Activated CD4-positive, alpha-beta memory T cell treated with anti-CD3 and anti-CD28 coated beads, Interleukin-2, amount 10 ng/mL, durations not matched to agents 7 days and 5 days (primary cell): Measurements from ENCODE around the gene PTGDR2. TPM values are rescaled to one million over a fixed set of nuclear protein-coding genes. Genes with fewer than 3 reads are reported as not detected.

Source experiments
- CTCF ChIA-PET: fragments of 350-600 bp; sonication (Branson Sonifier 250); formaldehyde crosslinking; loops from one replicate; lab custom pipeline; 2021; ENCODE audit warnings: antibody characterized with exemption, inconsistent platforms; lab: Charles Lee
- POLR2A ChIA-PET: fragments of 350-600 bp; sonication (Branson Sonifier 250); formaldehyde crosslinking; loops from one replicate; lab custom pipeline; 2021; ENCODE audit warnings: antibody characterized with exemption; lab: Charles Lee
- DNase-seq: peaks from one replicate; pipeline ENCODE4 v3.0.0-alpha.2; 2020
- H3K27ac Mint-ChIP-seq: one replicate; pipeline ENCODE4 v1.8.0; 2021; ENCODE audit warnings: mild to moderate bottlenecking, mixed read lengths
- H3K27me3 Mint-ChIP-seq: one replicate; pipeline ENCODE4 v1.8.0; 2021; ENCODE audit warnings: mixed read lengths
- H3K36me3 Mint-ChIP-seq: one replicate; pipeline ENCODE4 v1.8.0; 2021; ENCODE audit warnings: low read depth, mixed read lengths
- H3K4me1 Mint-ChIP-seq: one replicate; pipeline ENCODE4 v1.8.0; 2021; ENCODE audit warnings: mixed read lengths
- H3K4me3 Mint-ChIP-seq: one replicate; pipeline ENCODE4 v1.8.0; 2021; ENCODE audit warnings: mild to moderate bottlenecking, mixed read lengths
- H3K9me3 Mint-ChIP-seq: one replicate; pipeline ENCODE4 v1.8.0; 2021; ENCODE audit warnings: mixed read lengths
- total RNA-seq, 2 experiments: library from RNA; stranded (reverse); gene quantifications; one replicate each; pipeline ENCODE4 v1.2.3, GENCODE V29; 2021

PTGDR2 gene
- total RNA-seq, 2 experiments from 2014 or later, result 5.7 TPM

DNA sequence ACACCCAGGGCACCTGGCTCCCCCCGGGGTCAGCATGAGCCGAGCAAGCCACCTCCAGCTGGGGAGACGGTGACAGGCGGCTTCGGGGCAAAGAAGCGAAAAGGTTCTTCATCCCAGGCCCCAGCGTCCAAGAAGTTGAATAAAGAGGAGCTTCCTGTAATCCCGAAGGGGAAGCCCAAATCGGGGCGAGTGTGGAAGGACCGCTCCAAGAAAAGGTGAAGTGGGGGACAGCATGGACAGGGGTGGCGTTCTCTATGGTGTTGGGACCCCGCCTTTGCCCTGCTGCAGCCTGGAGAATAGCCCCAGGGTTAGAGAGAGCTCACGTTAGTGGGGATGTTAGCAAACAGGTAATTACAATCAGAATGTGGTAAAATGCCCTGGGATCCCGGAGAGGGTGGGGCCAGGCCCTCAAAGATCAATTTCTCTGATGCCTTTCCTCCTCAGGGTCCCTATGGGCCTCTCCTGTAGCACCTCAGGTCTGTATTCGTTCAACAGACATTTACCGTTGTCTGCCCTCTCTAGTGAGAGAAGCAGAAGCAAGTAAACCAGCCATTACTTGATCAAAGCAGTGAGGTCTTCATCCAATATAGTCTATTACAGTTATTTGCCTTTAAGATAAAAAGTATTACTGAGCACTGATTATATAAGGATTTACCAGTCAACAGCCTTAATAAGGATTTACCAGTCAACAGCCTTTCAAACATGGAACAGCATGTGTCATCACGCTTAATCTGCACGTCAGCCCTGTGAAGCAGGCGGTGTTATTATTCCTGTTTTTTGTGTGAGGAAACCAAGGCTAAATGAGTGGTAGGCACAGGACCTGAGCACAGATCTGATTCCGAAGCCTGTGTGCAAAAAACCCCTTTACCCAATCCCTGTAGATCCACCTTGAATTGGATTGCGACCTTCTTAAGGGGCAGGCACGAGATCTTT is 12.8 kb downstream of the PTGDR2 start:
- Mint-ChIP-seq H3K4me3 (peak overlapping the region; percentile 79), H3K9me3 (no peaks in the 10 kb centered on the region), H3K4me1 (peaks cover 52% of the 10 kb centered on the region), H3K27ac (peak overlapping the region; percentile 86), H3K27me3 (no peaks in the 10 kb centered on the region), H3K36me3 (no peaks in the 10 kb centered on the region)
- ChIA-PET CTCF (interaction anchor here (1.4 to 4.9 kb wide), 3 partner anchors 11 to 73 kb away, joined by 4 to 23 read pairs (median 16); no protein-coding TSS in a partner anchor), POLR2A (interaction anchor here (0.7 to 1.2 kb wide), 7 partner anchors 8 to 239 kb away, joined by 3 to 6 read pairs (median 3); partner anchors contain the start of genes CD6, PRPF19 and PTGDR2)
- DNase-seq, result no peak

DNA sequence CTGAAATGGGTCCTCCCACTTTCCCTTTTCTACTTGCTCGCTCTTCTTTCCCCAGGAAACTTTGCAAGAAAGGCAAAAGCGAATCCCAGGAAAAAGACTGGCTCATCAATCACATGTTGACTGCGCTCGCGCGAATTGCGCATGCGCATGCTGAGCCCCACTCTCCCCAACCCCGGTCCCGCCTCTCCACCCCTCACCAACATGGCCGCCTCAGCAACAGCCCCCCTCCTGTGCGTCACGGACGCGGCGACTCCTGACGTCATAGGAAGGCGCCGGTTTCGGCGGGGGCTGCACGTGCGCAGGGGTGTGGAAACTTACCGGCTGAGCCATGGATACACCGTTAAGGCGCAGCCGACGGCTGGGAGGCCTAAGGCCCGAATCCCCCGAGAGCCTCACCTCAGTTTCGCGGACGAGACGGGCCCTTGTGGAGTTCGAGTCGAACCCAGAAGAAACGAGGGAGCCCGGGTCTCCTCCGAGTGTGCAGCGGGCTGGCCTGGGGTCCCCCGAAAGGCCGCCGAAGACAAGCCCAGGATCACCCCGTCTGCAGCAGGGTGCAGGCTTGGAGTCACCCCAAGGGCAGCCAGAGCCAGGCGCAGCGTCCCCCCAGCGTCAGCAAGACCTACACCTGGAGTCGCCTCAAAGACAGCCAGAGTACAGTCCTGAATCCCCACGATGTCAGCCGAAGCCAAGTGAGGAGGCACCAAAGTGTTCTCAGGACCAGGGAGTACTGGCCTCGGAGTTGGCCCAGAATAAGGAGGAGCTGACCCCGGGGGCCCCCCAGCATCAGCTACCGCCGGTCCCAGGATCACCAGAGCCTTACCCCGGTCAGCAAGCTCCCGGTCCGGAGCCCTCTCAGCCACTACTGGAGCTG is 13.7 kb downstream of the PTGDR2 start, which contains the start of gene CCDC86:
CCDC86 (plus strand) TSS at position 317 of the 871 bp plus-strand sequence; CDS start at position 329, 12 bp downstream.
- POLR2A ChIA-PET, result interaction anchor here (0.7 to 1.2 kb wide), 8 partner anchors 9 to 129 kb away, joined by 3 to 6 read pairs (median 3); partner anchors contain the start of genes CD6, PRPF19 and PTGDR2
- CTCF ChIA-PET, result interaction anchor here (2.2 to 4.9 kb wide), 2 partner anchors 11 to 46 kb away, joined by 16 to 23 read pairs; no protein-coding TSS in a partner anchor
- Mint-ChIP-seq H3K4me1 (peaks cover 62% of the 10 kb centered on the region), H3K9me3 (no peaks in the 10 kb centered on the region), H3K36me3 (no peaks in the 10 kb centered on the region), H3K27ac (peak within 1 kb of the TSS; percentile 86), H3K4me3 (peak within 1 kb of the TSS; percentile 79), H3K27me3 (no peaks in the 10 kb centered on the region)
- DNase-seq, result peak; percentile 98

DNA sequence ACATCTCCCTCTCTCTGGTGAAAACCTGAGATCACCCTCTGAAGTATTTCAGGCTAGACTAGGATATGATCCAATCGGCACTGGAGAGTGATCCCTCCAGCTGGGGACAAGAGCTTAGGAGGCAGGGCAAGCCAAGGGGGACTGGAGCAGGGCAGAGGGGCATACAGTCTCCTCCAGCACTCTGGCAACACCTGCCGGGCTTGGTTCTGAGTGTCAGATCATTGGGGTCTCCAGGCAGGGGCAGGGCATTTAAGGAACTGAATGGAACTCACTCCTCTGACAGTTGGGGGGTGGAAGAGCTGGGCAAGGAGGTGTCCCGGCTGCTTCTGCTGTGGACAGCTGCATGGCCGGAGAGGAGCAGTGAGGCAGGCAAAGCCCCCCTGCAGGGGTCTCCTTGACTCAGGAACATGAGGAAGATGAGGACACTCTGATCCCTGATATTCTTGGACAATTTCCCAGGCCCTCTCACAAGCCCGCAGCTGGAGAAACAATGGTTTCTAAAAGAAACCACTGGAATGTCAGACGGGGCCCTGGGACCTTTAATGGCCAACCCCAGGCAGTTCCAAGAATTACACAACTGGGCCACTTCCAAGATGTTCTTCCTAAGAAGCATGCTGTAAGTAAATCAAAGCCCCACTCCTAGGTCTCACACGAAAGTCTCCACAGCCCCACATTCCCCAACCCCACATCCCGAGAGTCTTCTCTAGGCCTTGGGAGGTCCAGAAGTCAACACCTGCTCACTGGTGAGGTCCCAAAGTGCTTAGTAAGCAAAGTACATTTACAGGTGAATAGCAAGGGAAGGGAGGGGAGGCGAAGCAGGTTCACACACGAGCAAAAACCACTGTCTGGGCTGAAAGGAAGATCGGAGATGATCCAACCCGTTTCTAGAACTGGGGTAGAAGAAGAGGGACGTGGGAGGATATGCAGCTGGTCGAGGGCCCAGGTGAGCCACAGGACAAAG is 15.0 kb downstream of the PTGDR2 start:
- Mint-ChIP-seq H3K9me3 (no peaks in the 10 kb centered on the region), H3K27me3 (no peaks in the 10 kb centered on the region), H3K4me1 (peaks cover 70% of the 10 kb centered on the region), H3K27ac (peak overlapping the region; percentile 42), H3K36me3 (no peaks in the 10 kb centered on the region), H3K4me3 (peak overlapping the region; percentile 79)
- POLR2A ChIA-PET, result interaction anchor here (1.0 to 1.2 kb wide), 2 partner anchors 30 to 47 kb away, joined by 3 read pairs; no protein-coding TSS in a partner anchor
- CTCF ChIA-PET, result interaction anchor here (1.1 to 4.9 kb wide), 4 partner anchors 9 to 75 kb away, joined by 3 to 23 read pairs (median 10); no protein-coding TSS in a partner anchor
- DNase-seq, result no peak

DNA sequence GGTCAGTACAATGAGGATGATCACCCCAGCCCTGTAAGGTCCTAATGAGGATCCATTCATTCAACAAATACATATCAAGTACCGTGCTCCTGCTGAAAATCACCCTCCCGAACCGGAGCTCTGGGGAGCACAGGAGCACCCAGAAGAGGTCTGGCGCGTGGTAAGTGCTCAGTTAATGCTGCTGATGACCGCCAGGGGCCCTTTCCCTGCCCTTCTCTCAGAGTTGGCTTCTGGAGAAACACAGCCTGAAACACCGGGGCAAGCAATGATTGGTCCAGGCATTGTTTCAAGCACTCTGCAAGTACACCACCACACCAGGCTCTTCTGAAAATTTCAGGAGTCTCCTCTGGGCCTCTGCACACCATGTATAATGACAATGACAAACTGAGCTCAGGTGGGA is 17.6 kb downstream of the PTGDR2 start:
- H3K36me3 Mint-ChIP-seq, result no peaks in the 10 kb centered on the region
- peaks cover 63% of the 10 kb centered on the region for H3K4me1 Mint-ChIP-seq
- CTCF ChIA-PET, result interaction anchor here (0.6 to 6.1 kb wide), 7 partner anchors 9 to 76 kb away, joined by 3 to 45 read pairs (median 4); partner anchors contain the start of gene TMEM109
- no peak for DNase-seq
- H3K27me3 Mint-ChIP-seq, result peaks cover 1% of the 10 kb centered on the region
- H3K27ac Mint-ChIP-seq, result no peak overlapping the region
- POLR2A ChIA-PET, result interaction anchor here (1.2 to 2.5 kb wide), 4 partner anchors 17 to 68 kb away, joined by 4 to 9 read pairs (median 6); partner anchors contain the start of genes PRPF19 and PTGDR2
- no peaks in the 10 kb centered on the region for H3K9me3 Mint-ChIP-seq
- H3K4me3 Mint-ChIP-seq, result no peak overlapping the region

DNA sequence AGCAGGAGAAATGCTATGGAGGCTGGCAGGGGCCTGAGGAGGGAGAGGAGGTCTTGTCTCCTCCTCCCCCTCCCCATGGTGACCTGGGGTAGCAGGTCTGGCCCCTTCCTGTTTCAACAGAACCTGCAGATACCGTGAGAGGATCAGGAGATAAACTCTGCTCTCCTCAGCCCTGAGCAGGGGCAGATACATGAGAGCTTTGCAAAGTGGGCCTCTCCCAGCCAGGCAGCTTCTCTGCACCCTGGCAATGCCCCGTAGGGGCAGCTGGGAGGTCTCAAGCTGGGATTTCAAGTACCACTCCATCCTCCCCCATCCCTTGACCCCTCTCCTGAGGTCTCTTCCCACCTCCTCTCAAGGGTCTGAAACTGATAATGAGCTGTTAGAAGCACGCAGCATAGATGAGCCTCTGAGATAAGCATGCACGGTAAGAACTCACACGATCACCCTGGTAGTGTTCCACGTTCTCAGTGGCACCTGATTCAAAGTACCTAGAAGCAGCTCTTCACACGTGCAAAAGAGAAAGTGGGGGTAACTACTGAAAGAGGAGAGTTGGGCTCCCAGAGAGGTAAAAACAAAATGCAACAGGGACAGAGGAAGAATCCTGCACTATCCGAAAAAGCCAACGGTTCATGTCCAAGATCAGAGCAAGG is 18.8 kb downstream of the PTGDR2 start:
- H3K9me3 Mint-ChIP-seq, result no peaks in the 10 kb centered on the region
- ChIA-PET CTCF (interaction anchor here (0.8 to 6.1 kb wide), 7 partner anchors 8 to 77 kb away, joined by 3 to 45 read pairs (median 4); partner anchors contain the start of genes TMEM109 and ZP1), POLR2A (interaction anchor here (0.9 to 2.5 kb wide), 6 partner anchors 19 to 69 kb away, joined by 3 to 9 read pairs (median 4); partner anchors contain the start of genes PRPF19 and PTGDR2)
- H3K36me3 Mint-ChIP-seq, result no peaks in the 10 kb centered on the region
- H3K4me3 Mint-ChIP-seq, result no peak overlapping the region
- peaks cover 4% of the 10 kb centered on the region for H3K27me3 Mint-ChIP-seq
- peak overlapping the region; percentile 18 for H3K27ac Mint-ChIP-seq
- peaks cover 61% of the 10 kb centered on the region for H3K4me1 Mint-ChIP-seq
- no peak for DNase-seq

DNA sequence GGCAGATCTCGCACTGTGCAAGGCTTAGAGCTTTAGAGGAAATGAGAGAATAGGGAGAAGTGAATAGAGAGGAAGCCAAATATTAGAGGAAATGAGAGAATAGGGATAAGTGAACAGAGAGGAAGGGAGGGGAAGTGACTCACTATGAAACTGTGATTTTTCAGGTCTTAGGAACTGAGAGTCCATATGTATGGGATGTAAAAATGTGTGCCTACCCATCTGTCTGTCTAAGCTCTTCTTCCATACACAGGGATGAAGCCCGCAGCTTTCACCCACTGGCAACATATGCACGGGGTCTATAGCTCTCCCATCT is 20.3 kb downstream of the PTGDR2 start:
- no peak for DNase-seq
- Mint-ChIP-seq H3K36me3 (no peaks in the 10 kb centered on the region), H3K27ac (no peak overlapping the region), H3K4me1 (peaks cover 54% of the 10 kb centered on the region), H3K9me3 (no peaks in the 10 kb centered on the region), H3K4me3 (no peak overlapping the region), H3K27me3 (peaks cover 4% of the 10 kb centered on the region)
- ChIA-PET POLR2A (interaction anchor here (1.9 kb wide), 1 partner anchor 35 kb away, joined by 5 read pairs; no protein-coding TSS in a partner anchor), CTCF (interaction anchor here (0.7 to 6.1 kb wide), 2 partner anchors 52 to 64 kb away, joined by 3 to 45 read pairs; no protein-coding TSS in a partner anchor)

DNA sequence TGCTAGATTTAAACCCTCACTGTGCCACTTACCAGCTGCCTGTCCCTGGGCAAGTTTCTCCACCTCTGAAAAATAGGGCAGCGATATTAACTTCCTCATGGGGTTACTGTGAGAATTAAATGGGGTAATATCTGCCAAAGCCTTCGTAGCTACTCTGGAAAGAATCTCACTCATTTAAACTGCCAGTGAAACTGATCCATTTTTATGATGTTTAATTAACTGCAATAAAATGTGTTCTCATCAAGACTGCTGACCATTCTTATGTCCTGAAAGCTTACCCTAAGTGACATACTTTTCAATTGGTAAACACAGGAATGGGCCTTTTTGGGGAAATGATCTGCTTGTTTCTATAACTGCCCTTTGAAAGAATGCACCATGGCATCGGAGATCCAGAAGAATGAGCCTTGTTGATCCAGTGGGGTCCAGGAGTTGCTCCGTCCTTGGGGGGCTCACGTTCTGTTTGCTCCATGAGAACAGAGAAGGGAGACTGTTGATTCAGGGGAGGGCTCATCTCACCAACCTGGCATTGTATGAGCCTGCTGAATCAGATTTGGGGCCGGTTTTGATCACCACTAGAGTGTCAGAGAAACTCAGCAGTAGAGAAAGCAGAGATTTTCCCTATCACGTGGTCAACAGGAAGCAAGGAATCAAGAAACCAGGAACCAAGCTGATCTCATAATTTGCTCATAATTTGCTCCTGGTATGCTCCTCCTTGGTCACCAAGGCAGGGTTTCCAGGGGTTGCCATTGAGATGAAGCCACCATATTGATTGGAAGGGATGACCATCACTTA is 20.8 kb downstream of the PTGDR2 start:
- H3K4me1 Mint-ChIP-seq, result peaks cover 51% of the 10 kb centered on the region
- DNase-seq, result no peak
- H3K27ac Mint-ChIP-seq, result peak overlapping the region; percentile 4
- no peak overlapping the region for H3K4me3 Mint-ChIP-seq
- H3K9me3 Mint-ChIP-seq, result no peaks in the 10 kb centered on the region
- CTCF ChIA-PET, result interaction anchor here (0.7 to 6.1 kb wide), 2 partner anchors 53 to 64 kb away, joined by 3 to 45 read pairs; no protein-coding TSS in a partner anchor
- H3K36me3 Mint-ChIP-seq, result no peaks in the 10 kb centered on the region
- H3K27me3 Mint-ChIP-seq, result peaks cover 4% of the 10 kb centered on the region
- POLR2A ChIA-PET, result interaction anchor here (1.9 kb wide), 1 partner anchor 36 kb away, joined by 5 read pairs; no protein-coding TSS in a partner anchor

DNA sequence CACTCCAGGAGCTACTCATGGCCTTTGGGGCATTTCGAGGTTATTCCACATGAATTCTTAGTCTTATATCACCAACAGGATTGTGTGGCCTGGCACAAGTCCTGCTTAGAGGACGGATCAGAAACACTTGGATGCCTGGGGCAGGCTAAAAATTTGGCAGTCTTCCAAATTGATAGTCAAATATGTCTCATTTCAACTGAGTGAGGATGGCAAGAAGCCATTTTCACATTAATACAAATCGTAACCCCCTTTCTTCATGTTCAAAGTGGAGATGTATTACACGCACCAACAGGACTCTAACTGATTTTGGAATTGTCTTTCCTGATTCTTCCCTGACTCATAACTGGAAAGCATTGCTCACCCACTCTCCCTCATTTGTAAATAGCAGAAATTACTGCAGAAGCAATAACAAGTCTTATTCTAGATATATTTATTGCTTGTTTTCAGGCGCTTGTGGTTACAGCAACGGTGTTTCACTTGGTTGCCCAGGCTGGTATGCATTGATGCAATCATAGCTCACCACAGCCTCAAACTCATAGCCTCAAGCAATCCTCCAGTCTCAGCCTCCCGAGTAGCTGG is 24.2 kb downstream of the PTGDR2 start:
- ChIA-PET CTCF (interaction anchor here (0.7 to 9.1 kb wide), 28 partner anchors 11 to 462 kb away, joined by 3 to 281 read pairs (median 6); partner anchors contain the start of genes CCDC86, PTGDR2, TMEM109 and ZP1), POLR2A (interaction anchor here (0.7 to 2.4 kb wide), 5 partner anchors 41 to 151 kb away, joined by 3 to 20 read pairs (median 5); no protein-coding TSS in a partner anchor)
- Mint-ChIP-seq H3K9me3 (no peaks in the 10 kb centered on the region), H3K4me1 (peaks cover 32% of the 10 kb centered on the region), H3K27ac (no peak overlapping the region), H3K36me3 (no peaks in the 10 kb centered on the region), H3K4me3 (no peak overlapping the region), H3K27me3 (peaks cover 7% of the 10 kb centered on the region)
- no peak for DNase-seq

DNA sequence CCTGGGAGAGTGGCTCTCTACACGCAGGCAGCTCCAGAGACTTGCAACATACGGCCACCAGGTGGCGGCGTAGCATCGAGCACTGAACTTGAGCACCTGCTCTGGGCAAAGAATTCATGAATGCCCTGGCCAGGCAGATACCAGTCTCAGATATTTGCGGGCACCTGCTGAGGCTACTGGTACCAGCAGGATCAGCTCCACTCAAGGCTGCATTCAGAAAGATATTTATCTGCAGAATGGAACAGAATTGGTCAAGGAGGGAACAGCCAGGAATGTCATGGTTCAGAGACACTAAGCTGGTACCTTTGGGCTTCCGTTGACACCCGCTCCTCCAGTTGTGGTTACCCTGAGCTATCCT is 24.6 kb downstream of the PTGDR2 start:
- DNase-seq, result peak; percentile 84
- POLR2A ChIA-PET, result interaction anchor here (0.6 to 2.4 kb wide), 4 partner anchors 42 to 140 kb away, joined by 3 to 20 read pairs (median 6); partner anchors contain the start of gene CD6
- H3K36me3 Mint-ChIP-seq, result no peaks in the 10 kb centered on the region
- H3K4me1 Mint-ChIP-seq, result peaks cover 30% of the 10 kb centered on the region
- CTCF ChIA-PET, result interaction anchor here (0.5 to 9.1 kb wide), 29 partner anchors 11 to 463 kb away, joined by 3 to 281 read pairs (median 5); partner anchors contain the start of genes CCDC86, PTGDR2, TMEM109 and ZP1
- no peak overlapping the region for H3K4me3 Mint-ChIP-seq
- H3K9me3 Mint-ChIP-seq, result no peaks in the 10 kb centered on the region
- H3K27ac Mint-ChIP-seq, result no peak overlapping the region
- peaks cover 7% of the 10 kb centered on the region for H3K27me3 Mint-ChIP-seq
